Hepatic stellate cell (primary cell): Measurements from ENCODE around the gene RABGAP1.
A peak's percentile ranks its signal among the peaks of the same experiment; 100 is the strongest.

ENCODE experiments used
- DNase-seq: peaks from one replicate; pipeline ENCODE4 v3.0.0; 2011; ENCODE audit warnings: low spot score

The RABGAP1 gene

DNA sequence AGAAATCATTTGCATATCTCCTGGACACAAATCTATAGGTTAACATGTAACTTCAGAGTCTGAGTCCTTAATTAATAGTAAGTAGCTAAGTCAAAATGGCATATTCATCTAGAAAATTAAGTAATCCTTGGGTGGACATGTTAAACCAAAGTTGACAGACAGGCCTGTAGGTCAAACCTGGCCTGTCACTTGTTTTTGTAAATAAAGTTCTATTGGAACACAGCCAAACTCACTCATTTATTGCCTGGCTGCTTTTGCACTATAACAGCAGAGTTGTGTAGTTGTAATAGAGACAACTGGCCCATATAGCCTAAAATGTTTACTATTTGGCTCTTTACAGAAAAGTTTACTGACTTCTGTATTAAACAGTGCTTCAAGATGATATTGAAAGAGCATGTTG, 68.1 kb downstream of the RABGAP1 start:
- DNase-seq: no peak

DNA sequence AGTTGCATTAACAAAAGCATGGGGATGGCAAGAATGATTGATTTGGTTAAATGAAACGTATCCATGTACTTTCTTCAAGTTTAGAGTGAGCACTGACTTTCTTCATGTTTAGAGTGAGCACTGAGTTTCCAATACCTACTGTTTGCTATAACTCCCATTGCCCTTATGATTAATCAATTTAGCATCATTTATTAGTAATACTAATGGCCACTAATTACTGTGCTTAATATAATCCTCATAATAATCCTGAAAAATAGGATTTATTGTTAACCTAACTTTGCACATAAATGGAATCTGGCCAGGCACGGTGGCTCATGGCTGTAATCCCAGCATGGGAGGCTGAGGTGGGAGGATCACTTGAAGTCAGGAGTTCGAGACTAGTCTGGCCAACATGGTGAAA, 70.6 kb downstream of the RABGAP1 start:
- DNase-seq: no peak

DNA sequence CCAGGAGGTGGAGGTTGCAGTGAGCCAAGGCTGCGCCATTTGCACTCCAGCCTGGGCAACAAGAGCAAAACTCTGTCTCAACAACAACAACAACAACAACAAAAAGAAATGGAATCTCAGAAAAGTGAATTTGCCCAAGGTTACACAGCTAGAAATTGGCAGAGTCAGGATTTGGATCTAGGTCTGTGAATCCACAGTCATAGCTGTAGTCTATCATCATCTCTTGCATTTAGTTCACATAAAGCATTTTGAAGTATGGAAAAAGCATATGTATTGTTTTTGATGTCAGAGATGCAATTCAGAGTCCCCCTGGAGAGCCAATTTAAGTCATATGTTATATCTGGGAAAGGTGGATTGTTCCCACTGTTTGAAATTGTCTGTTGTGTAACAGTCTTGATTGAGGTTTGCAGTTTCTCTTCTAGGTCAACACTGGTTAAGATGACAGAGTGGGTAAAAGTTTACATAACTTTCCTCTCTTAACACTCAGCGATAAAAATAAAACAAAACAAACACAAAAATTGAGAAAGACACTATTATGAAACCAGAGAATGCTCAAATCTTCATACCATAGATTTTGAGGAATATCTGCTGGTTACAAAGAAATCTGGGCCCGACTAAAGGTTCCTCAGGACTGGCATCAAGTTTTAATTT, 71.2 kb downstream of the RABGAP1 start:
- no peak for DNase-seq

DNA sequence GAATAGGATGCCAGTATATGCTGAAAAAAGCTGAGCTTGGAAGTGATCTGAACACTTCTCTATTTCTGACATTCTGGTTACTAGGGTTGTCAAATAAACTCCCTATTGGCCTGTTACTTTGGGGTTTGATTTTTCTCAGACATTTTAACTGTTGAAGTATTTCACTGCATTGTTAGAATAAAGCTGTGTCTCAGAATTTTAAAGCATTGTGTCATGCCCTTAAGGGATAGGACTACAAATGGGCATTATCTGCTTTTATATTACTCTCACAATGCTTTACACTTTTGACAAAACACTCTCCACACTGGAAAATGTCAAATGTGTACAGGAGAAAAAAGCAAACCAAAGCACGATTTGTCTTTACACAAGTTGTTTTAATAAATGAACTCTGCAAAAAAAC, 75.8 kb downstream of the RABGAP1 start:
- no peak for DNase-seq

DNA sequence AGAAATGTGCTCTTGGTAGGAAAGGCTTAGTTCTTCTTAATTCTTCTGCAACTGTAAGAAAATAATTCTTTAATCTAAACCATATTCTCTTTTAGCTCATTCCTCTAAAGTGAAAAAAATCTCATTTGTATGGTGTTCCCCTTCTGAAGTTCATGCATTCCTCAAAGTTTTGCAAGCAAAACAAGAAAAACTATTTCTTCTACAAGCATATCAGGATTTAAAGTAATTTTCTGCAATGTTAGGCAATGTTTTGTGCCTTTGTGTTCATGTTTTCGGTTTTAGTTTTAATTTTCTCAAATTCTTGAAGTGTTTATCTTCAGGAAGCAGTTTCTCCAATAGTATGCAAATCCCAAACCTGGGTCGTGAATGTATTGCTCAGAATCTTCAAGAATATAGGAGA, 80.0 kb downstream of the RABGAP1 start:
- no peak for DNase-seq

DNA sequence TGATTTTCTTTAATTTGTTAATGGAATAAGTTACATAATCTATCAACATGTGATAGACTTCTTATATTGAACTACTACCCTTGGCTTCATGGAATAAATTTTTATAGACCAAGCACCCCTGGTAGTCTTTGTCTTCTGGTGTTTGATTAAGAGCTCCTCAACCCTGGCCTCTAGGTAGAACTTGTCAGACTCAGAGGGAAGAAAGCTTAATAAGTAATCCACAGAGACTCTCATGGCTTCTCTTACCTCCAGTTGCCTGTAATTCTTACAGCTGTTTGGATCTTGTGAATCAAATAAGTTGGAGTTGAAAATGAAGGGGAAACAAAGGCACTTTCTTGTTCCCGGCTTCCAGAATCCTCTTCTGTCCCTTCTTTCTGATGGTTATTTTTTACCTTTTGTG, 85.6 kb downstream of the RABGAP1 start:
- DNase-seq: no peak

DNA sequence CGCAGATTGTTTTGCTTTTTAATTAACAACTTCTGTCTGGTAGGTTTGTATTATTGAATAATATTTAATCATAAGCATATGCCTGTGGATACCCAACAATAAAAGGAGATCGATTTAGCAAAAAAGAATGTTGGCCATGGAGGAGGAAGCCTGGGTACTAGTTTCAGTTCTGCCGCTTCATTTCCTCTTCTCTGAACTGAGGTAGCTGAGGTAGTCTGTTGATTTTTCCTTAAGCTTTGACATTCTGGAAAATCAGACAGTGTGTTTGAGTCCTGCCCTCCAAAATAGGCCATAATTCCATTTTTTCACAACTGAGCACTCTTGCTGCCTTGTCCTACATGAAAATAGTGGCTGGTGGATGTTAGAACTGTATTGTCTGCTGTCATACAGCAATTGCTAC, 86.7 kb downstream of the RABGAP1 start:
- no peak for DNase-seq

DNA sequence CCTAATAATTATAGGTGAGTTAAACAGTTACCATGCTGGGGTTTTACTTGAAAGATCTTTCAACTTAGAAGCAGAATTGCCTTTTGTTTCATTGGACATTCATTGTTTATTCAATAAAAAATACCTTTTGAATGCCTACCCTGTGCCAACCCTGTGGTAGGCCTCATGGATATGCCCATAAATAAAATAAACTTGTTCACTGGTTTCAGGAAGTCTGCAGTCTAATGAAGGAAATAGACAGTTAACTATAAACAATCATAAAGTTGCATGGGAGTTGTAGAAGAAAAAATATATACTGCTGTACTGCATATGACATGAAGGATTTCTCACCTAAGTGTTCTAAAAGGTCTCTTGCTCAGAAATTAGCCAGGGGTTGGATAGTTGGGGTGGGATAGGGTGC, 87.3 kb downstream of the RABGAP1 start:
- DNase-seq: no peak

DNA sequence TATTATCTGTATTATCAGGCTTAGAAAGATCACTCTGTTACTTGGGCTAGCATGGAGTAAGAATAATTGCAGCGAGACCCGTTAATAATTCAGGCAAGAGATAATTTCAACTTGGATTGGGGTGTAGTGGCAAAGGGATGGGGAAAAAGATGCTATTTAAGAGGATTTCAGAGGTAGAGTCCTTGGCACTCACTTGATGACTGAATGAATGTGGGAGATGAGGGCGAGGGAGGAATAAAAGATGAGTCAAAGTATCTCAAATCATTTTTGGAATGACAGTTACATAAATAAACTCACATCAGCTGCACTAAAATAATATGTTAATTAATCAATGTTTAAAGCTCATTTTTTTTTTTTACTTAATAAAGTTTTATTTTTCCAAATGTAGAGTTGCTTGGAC, 88.2 kb downstream of the RABGAP1 start:
- no peak for DNase-seq

DNA sequence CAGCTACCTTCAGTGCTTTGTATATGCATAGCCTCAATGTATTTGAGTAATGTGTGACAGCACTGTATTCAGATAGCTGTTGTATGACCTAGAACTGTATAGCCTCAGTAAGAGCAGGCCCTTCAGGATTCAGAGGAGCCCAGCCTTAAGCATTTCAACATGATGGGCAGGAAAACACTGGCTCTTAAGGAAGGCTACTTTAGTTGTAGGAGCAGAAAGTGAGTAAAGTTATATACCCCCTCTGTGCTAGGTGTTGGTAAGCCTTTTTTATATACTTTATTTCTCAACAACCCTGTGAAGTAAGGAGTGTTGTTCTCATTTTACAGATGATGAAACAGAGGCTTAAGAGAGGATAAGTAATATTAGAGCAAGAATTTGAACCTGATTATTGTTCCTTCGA, 91.1 kb downstream of the RABGAP1 start:
- DNase-seq: no peak

DNA sequence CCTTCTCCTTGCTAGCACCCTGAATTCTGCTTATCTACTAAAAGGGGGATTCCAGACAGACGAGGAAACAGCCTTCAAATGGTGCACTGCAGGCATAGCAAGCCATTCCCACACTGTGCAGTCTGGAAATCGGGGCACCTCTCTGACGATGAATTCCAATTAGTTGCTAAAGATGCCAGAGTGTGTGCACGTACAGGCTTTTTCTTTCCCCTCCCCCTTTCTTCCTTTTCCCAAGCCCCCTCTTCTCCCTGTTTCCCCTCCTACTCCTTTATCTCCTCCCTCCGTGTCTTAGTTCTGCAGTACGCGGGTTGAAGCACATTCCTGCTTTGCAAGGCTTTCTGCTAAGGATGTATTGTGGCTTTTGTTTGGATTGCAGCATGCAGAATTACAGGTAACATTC, 92.5 kb downstream of the RABGAP1 start, which contains the start of gene GPR21:
Gene GPR21 (plus strand): TSS at position 316 of the 400 bp plus-strand sequence. CDS start 900 bp downstream, outside the sequence.
- DNase-seq: no peak

DNA sequence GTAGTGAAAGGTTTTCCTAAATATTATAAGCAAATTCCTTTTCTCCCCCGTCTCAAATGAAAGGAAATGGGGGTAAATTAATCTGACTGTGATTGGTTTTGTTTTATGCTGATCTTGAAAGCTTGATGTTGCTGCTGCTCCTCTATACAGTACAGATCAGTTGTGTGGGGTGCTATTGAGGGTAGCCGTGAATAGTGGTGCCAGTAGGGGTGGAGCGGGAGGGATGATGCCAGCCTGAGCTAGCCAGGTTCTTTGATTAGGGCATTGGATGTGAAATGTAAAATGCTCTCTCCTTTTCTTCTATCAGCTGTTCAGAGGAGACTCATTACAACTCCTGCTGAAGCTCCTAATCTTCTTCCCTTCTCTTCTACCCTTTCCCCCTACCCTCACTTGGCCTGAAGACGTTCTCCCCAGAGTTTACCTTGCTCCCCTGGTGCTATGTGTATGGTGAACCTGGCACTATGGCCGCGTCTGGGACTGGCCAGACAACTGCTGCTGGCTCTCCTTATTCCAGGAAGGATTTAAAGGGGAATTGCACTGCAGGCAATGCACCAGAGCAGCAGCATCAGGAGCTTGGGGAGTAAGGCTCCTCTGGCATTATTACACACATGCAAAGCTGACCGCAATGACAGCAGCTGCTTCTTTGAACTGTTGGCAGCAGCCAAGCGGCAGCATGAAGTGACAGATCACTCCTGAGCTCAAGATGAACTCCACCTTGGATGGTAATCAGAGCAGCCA, 93.2 kb downstream of the RABGAP1 start:
- DNase-seq: peak; percentile 41

DNA sequence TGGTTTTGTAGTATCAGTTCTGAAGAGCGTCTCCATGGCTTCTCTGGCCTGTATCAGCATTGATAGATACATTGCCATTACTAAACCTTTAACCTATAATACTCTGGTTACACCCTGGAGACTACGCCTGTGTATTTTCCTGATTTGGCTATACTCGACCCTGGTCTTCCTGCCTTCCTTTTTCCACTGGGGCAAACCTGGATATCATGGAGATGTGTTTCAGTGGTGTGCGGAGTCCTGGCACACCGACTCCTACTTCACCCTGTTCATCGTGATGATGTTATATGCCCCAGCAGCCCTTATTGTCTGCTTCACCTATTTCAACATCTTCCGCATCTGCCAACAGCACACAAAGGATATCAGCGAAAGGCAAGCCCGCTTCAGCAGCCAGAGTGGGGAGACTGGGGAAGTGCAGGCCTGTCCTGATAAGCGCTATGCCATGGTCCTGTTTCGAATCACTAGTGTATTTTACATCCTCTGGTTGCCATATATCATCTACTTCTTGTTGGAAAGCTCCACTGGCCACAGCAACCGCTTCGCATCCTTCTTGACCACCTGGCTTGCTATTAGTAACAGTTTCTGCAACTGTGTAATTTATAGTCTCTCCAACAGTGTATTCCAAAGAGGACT, 94.2 kb downstream of the RABGAP1 start:
- DNase-seq: no peak

DNA sequence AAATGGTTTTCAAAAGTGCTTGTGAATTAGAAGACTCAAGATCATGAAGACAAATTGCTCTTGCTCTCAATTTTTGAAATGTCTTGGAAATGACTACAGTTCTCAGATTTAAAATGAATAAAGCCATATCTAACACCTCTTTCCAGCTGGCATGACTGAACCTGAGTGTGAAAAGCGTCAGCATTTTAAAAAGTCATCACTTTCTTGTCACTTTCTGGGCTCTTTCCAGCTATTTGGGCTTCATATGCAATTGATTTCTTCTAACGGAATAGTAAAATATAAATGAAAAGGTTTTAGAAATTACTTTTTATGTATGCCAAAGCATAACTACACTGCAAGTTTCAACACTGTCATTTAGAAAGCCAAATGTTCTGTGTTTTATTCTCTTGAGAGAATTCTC, 95.0 kb downstream of the RABGAP1 start:
- no peak for DNase-seq

DNA sequence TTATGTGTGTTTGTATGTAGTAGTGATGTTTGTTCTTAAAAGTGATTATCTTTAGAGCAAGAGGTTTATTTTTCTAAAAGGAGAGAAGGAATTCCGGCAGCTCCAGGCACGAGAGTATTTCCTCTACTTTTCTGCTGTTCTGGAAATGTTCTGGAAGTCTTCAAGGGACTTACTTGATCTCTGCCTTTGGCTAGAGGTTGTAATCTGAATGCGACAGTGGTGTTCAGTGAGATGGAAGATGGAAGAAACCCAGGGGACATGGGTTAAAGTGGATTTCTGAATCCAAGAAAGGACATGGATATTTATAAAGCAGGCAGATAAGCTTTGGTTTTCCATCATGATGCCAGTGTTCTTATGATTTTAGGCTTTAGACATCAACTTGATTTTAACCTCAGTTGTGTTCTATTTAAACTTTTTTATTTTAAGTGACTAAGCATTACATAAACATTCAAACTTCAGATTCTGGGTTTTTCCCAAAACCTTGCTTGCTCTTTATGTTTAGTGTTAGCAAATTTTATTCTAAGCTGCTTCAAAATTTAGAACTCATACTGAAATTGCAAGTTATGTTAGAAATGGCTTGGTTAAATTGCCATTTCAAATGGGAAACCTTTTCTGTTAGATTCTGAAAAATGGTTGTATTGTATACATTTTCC, 96.2 kb downstream of the RABGAP1 start:
- DNase-seq: no peak

DNA sequence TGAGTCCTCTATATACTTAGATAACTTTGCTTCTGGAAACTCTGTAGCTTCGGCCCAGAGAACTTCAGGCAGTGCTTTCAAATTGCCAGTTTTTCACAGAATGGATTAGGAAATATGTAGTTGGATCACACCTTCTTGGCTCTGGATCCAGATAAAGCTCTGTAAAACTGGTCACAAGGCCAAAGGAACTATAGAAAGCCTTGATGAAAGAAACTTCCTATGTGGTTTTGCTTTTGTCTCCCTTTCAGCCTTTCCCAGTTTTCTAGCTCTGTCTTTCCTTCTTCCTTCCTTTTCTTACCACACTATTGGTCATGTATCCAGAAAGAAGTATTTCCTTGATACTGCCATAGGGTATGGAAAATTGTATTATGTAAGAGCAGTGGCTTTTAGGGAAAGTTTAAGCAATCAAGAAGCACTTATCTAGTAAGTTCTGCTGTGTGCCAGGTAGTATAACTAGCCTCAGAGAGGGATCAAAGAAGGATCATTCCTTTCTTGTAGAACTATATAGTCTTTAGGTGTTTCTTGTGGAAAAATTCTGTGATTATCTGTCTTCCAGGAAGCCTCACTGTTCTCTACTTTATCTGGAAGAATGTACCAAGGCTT, 98.9 kb downstream of the RABGAP1 start:
- no peak for DNase-seq

DNA sequence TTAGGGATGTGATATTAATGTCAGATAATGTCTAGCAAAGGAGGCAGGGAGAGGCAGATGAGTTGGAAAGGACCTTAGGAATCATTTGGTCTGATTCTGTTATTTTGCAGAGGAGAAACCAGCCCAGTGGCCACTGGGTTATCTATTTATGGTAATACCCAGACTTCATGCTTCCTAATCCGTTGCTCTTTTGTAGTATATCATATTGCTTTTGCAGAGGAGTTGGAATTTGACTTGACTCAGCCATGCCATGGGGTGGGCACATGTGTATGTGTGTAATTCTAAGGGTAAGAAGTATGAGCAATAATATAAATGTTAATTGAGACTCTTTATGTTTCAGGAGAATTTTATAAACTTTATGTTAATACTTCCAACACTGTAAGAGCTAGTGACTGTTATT, 100.0 kb downstream of the RABGAP1 start:
- DNase-seq: no peak

DNA sequence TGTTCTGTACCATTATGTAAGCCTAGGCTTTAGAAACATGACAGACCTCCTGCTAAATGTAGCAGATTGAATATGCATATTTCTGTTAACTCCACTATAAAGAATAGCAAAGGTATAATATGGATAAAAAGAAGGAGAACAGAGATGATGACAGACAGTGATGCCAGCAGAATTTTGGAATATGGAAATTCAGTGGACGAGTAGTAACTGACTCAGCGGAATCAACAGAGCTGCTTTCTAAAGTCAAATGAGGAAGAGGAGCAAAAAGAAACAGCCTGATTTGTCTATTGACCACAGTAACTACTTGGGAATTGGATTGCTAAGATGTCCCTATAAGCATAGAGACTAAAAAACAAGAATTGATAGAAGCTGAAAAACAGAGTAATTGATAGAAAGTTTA, 100.7 kb downstream of the RABGAP1 start:
- DNase-seq: no peak

DNA sequence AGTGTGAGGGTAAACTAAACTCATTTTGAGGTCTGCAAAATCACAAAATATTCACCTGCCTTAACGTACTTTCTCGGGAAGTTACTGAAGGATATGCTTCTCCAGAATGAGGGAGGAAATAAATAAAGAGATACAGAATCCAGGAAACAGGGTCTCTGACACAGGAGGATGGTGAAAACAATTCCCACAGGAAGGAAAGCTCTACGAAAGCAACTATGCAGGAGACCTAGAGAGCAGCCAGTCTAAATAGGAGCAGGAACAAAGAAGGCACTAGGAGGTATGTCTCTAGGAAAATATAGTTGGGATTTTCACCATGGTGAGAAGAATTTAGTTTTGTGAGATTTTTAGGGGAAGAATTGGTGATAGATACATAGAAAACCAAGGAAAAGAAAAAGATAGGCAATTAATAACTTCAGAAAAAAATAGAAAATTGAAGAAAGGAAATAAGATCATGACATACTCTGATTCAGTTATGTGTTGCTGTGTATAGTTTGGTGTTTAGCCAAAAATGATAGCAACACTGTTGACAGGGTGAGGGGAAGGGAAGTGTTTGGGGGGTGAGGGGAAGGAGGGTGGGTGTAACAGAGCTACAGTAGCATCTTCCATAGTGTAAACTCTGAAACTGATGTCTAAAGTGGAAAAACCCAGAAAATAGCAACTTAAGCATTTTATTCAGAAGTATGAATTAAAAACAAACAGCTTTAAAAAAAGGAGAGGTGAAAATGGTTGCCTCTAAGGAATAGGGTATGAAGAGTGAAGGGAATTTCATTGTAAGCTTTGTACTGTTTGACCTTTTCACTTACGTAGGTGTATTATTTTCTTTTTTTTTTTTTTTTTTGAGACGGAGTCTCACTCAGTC, 102.5 kb downstream of the RABGAP1 start:
- no peak for DNase-seq

DNA sequence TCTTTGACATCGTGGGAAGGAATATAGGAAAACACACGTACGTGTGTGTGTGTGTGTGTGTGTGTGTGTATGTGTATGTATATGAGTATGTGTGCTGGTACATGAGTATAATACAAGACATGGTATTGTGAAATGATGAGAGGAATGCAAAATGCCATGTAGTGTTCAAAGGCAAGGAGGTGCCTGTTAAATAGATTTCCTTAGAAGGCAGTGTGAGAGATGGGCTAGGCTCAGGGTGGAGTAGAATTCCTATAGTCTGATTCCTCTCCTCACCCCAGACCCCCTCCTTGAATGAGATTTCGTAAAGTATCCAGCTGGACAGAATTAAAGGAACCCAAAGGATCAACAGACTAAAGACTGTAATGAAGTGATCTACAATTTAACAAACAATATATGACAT, 103.8 kb downstream of the RABGAP1 start:
- DNase-seq: peak; percentile 42

DNA sequence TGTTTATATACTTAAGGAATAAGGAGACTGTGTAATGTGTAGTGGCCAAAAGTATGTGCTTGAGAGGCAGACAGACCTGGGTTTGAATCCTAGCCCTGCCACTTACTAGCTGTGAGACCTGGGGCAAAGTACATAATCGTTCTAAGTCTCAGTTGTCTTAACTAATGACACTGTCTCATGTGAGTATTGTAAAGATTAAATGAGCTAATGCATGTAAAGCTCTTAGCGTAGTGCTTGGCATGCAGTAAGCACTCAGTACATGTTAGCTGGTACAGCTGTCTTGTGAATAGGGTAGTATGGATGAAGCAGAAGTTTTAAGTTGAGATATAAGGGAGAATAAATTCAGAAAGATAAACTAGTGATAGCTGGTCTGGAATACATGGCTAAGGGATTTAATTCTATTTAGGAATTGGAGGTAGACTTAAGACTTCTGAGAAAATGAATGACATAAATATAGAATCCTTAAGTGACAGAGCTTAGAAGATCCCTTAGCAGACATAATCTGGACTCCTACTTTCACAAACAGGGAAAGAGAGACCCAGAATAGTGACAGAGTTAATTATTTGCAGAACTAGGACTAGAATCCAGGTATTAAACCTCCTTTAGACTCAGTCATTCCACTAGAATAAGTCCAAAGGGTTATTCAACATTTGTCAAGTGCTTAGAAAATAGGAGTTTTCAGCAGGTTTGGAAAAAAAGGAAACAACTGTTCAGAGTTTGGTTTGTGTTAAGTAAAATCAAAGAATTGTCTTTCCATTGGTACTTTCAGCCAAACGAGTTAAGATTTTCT, 105.8 kb downstream of the RABGAP1 start:
- DNase-seq: no peak
